DND-41 (cell line): ENCODE results near the gene DTNBP1.

Experiments used
- ATAC-seq: fragments of 200-7000 bp; cut with Tn5 transposase; 3 replicates; pipeline ENCODE4 v1.9.1; 2021; ENCODE audit warnings: low read depth; ENCODE audit not compliant: insufficient read depth
- DNase-seq: peaks from one replicate; pipeline ENCODE4 v3.0.0-alpha.2; 2020
- H2AFZ ChIP-seq: 2 replicates; pipeline ENCODE4 v1.6.0; 2012; ENCODE audit warnings: low read depth, low read length
- H3K27ac ChIP-seq: 2 replicates; pipeline ENCODE4 v1.5.1; 2012; ENCODE audit warnings: low read length, inconsistent platforms
- H3K27me3 ChIP-seq: fragments of 200-600 bp; sonication (generic); 2 replicates; pipeline ENCODE4 v1.6.0; 2012; ENCODE audit warnings: low read length, mild to moderate bottlenecking, inconsistent platforms; ENCODE audit not compliant: insufficient read depth, poor library complexity
- H3K36me3 ChIP-seq: 2 replicates; pipeline ENCODE4 v1.5.1; 2012; ENCODE audit warnings: low read length, inconsistent platforms; ENCODE audit not compliant: insufficient read depth
- H3K4me1 ChIP-seq: 2 replicates; pipeline ENCODE4 v1.5.1; 2012; ENCODE audit warnings: mild to moderate bottlenecking, low read length; ENCODE audit not compliant: insufficient read depth
- H3K4me2 ChIP-seq: 2 replicates; pipeline ENCODE4 v1.6.0; 2012; ENCODE audit warnings: mild to moderate bottlenecking, moderate library complexity, low read length, inconsistent platforms; ENCODE audit not compliant: insufficient read depth
- H3K4me3 ChIP-seq, 2 experiments: fragments of 200-600 bp in 1 of 2; shearing (Covaris generic) in 1 of 2; 2 replicates each; pipeline ENCODE4 v1.5.1; 2012 to 2016; ENCODE audit warnings: inconsistent platforms in 2 of 2, low read length in 2 of 2, mild to moderate bottlenecking in 2 of 2, low read depth in 1 of 2, moderate library complexity in 1 of 2
- H3K79me2 ChIP-seq: 2 replicates; pipeline ENCODE4 v1.6.0; 2012; ENCODE audit warnings: low read length, inconsistent platforms; ENCODE audit not compliant: insufficient read depth
- H3K9ac ChIP-seq: 2 replicates; pipeline ENCODE4 v1.6.0; 2012; ENCODE audit warnings: low read depth, mild to moderate bottlenecking, inconsistent platforms, low read length, moderate library complexity
- H3K9me3 ChIP-seq: 2 replicates; pipeline ENCODE4 v1.5.1; 2012; ENCODE audit warnings: low read length, moderate library complexity, mild to moderate bottlenecking, inconsistent platforms; ENCODE audit not compliant: insufficient read depth, severe bottlenecking
- H4K20me1 ChIP-seq: 2 replicates; pipeline ENCODE4 v1.6.0; 2012; ENCODE audit warnings: low read length; ENCODE audit not compliant: insufficient read depth
- CTCF ChIP-seq: IDR thresholded peaks from 2 replicates; pipeline ENCODE4 v1.5.1; 2012; ENCODE audit warnings: borderline replicate concordance, low read length, moderate library complexity, mild to moderate bottlenecking; ENCODE audit not compliant: poor library complexity, severe bottlenecking; ENCODE audit errors: extremely low read depth
- EZH2 ChIP-seq: IDR thresholded peaks from 3 replicates; pipeline ENCODE4 v1.6.1; 2012; ENCODE audit warnings: borderline replicate concordance, low read depth, mild to moderate bottlenecking, moderate library complexity, low read length, inconsistent platforms; ENCODE audit not compliant: severe bottlenecking

The DTNBP1 gene

GRCh38 chr6:15512126-15512525 lies 150.7 kb downstream of the DTNBP1 start:
- peak; percentile 22 for DNase-seq
- ATAC-seq, result 0 out of 3 replicates have a peak, but pooled peaks have one; percentile 47
- H3K36me3 ChIP-seq, result peaks cover 90% of the 10 kb centered on the region

GRCh38 chr6:15511248-15512125 lies 151.3 kb downstream of the DTNBP1 start:
- no peaks in the 10 kb centered on the region for H3K4me1 ChIP-seq
- no peak overlapping the region for H2AFZ ChIP-seq
- ATAC-seq, result no peak
- no peak for DNase-seq
- no peak for TF ChIP-seq EZH2
- TF ChIP-seq CTCF, result no peak
- no peak overlapping the region for H3K4me3 ChIP-seq
- H3K4me2 ChIP-seq, result no peak overlapping the region
- no peaks in the 10 kb centered on the region for H3K79me2 ChIP-seq
- H3K27ac ChIP-seq, result no peak overlapping the region
- H4K20me1 ChIP-seq, result peaks cover 11% of the 10 kb centered on the region
- H3K36me3 ChIP-seq, result peaks cover 90% of the 10 kb centered on the region
- H3K9me3 ChIP-seq, result no peaks in the 10 kb centered on the region
- H3K27me3 ChIP-seq, result no peaks in the 10 kb centered on the region
- H3K9ac ChIP-seq, result no peak overlapping the region

More at GRCh38 chr6:15512126-15512525, 150.7 kb downstream of the DTNBP1 start:
- H3K4me1 ChIP-seq, result no peaks in the 10 kb centered on the region
- no peak overlapping the region for H3K9ac ChIP-seq
- H4K20me1 ChIP-seq, result peaks cover 8% of the 10 kb centered on the region
- H3K79me2 ChIP-seq, result no peaks in the 10 kb centered on the region
- H3K9me3 ChIP-seq, result no peaks in the 10 kb centered on the region
- no peak overlapping the region for H3K4me3 ChIP-seq
- H3K27ac ChIP-seq, result no peak overlapping the region
- H2AFZ ChIP-seq, result no peak overlapping the region
- H3K4me2 ChIP-seq, result no peak overlapping the region
- no peaks in the 10 kb centered on the region for H3K27me3 ChIP-seq
- no peak for TF ChIP-seq EZH2
- TF ChIP-seq CTCF, result peak; percentile 57

GRCh38 chr6:15510536-15511247 lies 152.1 kb downstream of the DTNBP1 start:
- TF ChIP-seq EZH2 (no peak), CTCF (no peak)
- Histone ChIP-seq H3K4me3 (no peak overlapping the region), H3K9me3 (no peaks in the 10 kb centered on the region), H4K20me1 (peaks cover 13% of the 10 kb centered on the region), H3K9ac (no peak overlapping the region), H3K4me2 (no peak overlapping the region), H3K79me2 (no peaks in the 10 kb centered on the region), H3K27me3 (no peaks in the 10 kb centered on the region), H3K36me3 (peaks cover 90% of the 10 kb centered on the region), H2AFZ (no peak overlapping the region), H3K27ac (0 out of 2 replicates have a peak overlapping the region, but pooled peaks have one; percentile 45), H3K4me1 (no peaks in the 10 kb centered on the region)
- DNase-seq, result no peak
- ATAC-seq, result 0 out of 3 replicates have a peak, but pooled peaks have one; percentile 14
